Embryonic facial prominence (tissue), 1 donor: ENCODE results near the gene ZDHHC3.

Experiments
- DNase-seq: peaks from one replicate; pipeline ENCODE4 v3.0.0-alpha.2; 2016; ENCODE audit errors: extremely low spot score

Gene ZDHHC3

DNA sequence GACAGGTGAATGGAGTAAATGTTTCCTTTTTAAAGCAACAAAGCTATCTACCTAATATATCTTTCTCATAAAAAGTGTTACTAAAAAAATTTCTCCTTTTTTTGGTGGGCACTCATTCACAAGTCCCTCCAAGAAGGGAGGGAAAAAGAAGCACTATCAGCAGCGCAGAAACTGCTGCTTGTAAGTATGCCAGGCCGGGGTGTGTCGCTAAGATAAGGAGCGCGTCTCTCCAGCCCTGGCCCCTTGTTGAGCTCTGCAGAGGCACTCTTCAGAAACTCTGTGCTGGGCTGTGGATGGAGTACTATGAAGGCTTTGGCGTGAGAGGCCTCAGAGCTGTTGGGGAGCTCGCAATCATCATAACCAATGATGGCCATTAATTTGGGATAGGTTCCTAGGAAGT lies 49.1 kb downstream of the ZDHHC3 start:
- DNase-seq, result no peak

- DNase-seq, result no peak
Observed at GRCh38 chr3:44926172-44926571, 49.8 kb downstream of the ZDHHC3 start.

DNA sequence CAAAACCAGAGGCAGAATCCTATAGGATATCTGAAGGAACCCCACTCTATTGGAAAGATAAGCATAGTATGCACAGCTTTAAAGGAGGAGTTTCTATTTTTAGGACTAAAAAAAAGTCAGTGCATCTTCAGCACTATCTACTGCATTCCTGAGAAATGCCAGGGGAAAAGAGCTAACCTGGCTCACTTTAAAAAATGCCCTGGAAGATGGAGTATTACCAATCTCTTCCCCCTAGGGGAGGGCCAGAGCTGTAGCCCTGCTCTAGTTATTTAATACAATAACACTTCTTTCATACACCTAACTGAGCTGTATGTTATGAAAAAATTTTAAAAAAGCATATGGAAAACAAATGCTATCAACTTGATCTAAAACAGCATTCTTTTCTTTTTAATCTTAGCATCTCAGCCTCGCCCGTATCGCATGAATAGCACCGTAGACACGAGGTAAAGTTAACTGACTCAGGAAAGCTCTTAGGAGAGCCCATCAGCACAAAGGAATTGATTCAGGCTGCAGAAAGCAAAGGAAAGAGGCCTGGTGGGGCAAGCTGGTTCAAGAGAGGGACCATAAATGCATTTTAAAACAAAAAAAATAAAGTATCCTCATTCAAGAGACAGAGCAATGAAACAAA lies 51.4 kb downstream of the ZDHHC3 start:
- no peak for DNase-seq

DNA sequence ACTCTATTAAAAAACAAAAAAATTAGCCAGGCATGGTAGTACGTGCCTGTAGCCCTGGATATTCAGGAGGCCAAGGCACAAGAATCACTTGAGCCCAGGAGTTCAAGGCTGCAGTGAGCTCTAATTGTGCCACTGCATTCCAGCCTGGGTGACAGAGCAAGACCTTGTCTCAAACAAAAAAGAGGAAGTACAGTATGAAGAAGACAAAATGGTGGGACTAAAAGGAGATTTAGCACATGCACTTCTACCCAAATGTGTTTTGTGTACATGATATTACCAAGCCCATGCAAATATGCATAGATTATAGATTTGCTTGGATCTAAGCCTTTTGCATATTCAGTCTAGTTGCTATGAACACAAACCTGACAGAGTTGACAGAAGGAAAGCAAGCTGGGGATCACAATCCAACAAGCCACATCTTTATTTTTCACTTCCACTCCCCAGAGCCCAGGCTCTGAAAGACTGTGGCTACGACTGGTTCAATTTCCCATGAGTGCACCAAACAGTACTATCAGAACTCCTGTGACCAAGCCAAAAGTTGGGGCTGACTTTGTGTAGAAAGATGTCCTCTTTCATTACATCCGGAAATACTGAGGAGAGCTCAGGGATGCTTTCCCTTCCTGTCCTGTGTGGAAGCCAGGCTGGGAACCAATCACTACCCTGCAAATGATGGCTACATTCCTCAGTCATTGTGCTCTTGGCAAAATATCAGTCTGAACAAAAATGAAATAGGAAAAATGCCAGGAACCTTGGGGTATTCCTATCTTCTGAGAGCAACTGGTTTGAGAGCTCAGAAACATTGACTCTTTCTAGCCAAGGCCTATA lies 52.1 kb downstream of the ZDHHC3 start:
- no peak for DNase-seq

DNA sequence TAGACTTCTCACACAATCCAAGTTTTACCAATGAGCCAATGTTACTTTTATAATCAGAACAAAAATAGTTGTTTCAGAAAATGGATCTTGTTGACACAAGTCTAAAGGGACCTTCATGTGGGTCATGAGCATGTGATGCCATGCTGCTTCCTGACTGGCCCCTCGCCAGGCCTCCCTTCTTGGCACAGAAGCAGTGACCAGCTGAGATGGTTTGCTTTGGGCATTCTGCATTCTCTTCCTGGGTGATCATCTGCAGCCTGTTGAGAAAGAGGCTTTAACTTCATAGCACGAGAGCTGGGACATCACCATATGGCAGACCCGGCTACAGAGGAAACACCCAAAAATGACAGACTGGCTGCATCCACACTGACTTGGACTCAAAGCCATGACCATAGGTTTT lies 55.9 kb downstream of the ZDHHC3 start:
- DNase-seq, result no peak

DNA sequence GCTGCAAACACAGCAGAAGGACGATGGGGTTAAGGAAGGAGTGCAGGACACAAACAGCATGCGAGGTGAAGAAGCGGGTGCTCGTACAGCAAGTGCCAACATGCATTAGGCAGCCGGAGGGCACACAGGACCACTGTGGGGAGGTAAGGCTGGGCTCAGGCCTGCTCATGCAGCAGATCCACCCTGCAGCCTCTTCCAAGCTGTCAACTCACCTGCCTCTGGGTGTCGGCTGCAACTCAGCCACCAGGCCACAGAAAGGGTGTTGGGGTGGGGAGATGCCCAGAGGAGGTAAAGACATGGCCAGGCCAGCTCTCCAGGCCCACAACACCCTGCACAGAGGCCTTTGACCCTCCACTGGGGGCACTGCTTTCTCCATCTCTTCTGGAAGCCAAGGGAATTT lies 57.4 kb downstream of the ZDHHC3 start:
- no peak for DNase-seq

DNA sequence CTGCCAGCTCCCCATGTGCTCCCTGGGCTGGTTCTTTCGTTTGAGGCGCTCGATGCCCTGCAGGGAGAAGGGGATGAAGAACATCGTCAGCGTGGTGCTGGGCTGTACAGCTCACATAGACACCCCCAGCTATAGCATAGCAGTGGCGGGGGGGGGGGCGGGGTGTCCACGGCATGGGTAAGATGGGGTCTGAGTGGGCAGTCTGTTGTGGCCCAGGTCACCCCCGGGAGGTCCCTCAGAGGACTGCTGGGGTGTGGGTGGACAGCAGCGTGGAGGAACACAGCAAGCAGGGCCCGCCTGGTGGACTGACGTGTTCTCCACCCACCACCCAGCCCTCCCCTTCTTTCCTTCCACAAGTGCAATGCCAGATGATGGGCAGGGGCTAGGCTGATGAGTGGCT lies 57.9 kb downstream of the ZDHHC3 start:
- no peak for DNase-seq

GRCh38 chr3:44915702-44916438 lies 60.1 kb downstream of the ZDHHC3 start:
- no peak for DNase-seq

DNA sequence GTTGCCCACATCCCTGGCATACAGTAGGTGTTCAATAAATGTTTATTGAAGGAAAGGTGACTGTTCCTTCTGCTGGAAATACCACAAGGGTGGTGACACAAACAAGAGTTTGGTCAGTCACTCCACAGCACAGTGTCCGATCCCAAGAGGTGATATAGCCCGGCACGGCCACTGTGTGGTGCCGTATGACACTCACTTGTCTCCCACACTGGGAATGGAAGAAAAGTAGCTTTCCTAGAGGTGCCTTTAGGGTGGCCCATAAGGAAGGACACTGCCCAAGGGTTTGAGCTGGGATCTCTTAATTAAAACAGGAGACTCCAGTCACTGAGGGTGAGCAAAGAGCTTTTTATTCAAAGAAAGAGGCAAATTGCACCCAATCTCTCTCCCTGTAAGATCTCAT lies 61.0 kb downstream of the ZDHHC3 start:
- no peak for DNase-seq

- no peak for DNase-seq
Observed at GRCh38 chr3:44913868-44914468, 62.0 kb downstream of the ZDHHC3 start.

- DNase-seq, result no peak
Observed at GRCh38 chr3:44910693-44911092, 65.3 kb downstream of the ZDHHC3 start.

DNA sequence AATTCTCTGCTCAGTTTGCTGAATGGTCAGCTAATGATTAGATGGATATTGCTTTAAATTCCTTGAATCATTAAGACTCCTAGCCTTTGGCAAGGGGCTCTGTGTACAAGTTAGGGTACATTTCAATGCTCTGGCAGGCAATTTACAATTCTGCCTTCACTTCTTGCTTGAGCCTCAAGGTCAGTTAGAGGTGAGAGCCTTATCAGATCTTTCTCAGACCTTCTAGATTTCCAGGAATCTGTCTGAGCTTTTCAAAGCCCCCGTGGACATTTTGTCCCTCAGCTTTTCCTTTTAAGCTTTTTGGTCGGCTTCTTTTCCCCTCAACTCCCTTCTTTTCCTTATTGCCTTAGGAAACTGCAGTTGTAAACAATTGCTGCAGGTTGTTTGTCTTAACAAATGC lies 66.9 kb downstream of the ZDHHC3 start:
- no peak for DNase-seq

DNA sequence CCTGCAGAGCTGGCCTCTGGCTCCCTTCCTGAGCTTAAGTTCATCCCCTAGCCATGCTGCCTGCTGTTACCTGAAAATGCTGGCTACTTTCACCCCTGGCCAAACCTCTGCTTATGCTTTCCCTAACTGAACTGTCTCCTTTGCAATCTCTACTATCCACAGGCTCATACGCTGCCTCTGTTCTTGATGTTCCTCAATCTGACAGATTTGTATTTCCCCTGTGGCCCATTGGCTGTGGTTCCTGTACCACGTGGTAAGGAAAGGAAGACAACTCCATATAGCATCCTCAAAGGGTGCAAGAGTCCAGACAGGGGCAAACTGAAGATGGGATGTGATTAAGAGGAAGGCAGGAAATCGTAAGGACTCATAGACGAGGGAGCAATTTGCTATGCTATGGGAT lies 68.4 kb downstream of the ZDHHC3 start:
- no peak for DNase-seq

DNA sequence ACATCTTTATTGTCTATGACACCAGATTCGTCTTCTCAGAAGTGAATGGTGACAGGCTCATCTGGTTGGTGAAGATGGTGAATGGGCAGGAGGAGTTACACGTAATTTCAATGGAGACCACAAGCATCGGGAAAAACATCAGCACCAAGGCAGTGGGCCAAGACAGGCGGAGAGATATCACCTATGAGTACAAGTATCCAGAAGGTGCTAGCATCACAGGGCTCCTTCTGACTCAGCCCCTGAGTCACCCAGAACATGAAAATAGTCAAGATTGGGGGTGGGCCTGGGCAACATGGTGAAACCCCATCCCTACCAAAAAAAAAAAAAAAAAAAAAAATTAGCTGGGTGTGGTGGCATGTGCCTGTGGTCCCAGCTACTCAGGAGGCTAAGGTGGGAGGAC lies 69.0 kb downstream of the ZDHHC3 start:
- DNase-seq, result no peak

- DNase-seq, result no peak
Observed at GRCh38 chr3:44905446-44906157, 70.4 kb downstream of the ZDHHC3 start.

DNA sequence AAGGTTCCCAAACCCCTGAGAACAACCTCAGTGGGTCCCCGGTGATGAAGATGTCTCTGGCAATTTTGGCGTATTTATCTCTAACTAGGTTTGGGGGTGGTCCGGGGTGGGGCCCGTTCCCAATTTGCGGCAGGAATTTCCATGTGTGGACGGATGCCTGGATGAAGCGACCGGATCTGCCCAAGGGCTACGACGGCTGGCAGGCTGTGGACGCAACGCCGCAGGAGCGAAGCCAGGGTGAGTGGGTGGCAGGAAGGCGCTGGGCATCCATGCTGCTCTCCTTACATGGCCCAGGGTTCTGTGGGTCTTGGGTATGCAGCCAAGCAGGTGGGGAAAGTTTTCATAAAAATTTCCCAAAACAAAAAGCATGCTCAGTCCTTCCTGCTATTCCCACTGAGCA lies 72.2 kb downstream of the ZDHHC3 start:
- no peak for DNase-seq

DNA sequence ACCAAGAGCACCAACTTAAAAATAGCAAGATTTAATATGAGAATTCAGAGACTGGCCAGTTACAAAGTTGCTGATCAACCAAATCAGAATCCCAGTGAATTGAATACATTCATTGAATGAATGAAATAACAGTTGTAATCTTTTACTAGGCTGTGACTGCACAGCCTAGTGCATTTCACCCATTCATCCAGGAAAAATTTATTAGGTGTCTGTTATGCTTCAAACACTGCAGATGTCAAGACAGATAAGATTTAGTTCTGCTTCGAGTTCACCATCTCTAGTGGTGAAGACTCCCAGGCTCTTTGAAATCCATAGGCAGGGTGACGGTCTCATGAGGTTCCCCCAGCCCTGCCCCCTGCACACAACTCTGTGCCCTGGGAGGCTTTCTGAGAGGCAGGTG lies 72.7 kb downstream of the ZDHHC3 start:
- DNase-seq, result no peak

DNA sequence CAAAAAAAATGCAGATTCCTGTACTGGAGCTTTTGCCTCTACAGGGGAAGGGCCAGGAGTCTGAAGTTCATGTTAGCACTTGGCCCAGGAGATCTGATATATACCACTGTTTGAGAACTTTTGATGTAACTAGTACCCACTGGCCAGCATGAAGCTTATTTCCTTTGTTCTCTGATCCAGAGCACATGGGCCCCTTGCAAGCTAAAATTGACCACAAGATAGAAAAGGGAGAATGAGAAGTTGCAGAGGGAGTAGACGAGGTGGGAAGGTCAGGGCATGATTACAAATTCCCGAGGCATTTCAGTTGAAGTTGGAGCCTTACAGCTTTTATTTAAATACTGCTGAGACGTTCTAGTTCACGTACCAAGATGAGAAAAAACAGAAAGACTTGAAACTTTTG lies 73.3 kb downstream of the ZDHHC3 start:
- DNase-seq, result no peak

DNA sequence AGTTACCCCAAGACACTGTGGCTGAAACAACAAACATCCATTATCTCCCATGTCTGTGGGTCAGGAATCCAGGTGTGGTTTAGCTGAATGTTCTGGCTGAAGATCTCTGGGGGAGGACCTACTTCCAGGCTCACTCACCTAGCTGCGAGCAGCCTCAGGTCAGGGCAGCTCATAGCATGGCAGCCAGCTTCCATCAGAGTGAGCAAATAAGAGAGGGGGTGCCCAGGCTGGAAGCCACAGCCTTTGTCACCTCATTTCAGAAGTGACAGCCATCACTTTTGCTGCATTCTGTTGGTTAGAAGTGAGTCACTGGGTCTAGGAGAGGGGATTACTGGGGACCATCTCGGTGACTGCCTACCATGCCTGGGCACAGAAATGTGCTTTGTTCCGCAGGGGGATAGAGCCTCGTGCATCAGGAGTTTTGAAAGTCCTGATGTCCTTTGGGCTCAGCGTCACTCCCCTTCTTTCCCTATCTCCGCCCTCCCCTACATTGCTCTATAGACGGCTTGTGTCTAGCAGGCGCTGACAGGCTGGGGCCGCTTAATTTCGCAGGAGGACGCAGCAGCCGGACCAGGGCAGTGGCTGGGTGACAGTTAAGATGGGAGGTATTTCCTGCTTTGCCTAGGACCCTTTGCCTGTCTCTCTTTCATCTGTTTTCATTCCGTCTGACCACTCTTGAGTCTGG lies 76.1 kb downstream of the ZDHHC3 start:
- DNase-seq, result no peak

DNA sequence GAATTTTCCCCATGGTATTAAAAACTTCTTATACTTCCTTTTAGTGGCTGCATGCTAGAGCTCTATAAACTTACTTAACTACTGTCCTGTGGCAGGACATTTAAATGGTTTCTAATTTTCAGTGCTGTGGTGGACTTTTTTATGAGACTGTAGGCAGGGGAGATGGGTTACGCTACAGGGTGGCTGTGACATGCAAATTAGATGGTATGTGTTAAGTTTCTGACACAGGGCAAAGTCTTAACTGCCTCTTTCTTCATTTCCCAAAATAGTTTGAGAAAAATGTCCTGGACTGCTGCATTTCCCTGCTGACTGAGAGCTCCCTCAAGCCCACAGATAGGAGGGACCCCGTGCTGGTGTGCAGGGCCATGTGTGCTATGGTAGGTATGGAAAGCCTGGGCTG lies 79.5 kb downstream of the ZDHHC3 start:
- no peak for DNase-seq

DNA sequence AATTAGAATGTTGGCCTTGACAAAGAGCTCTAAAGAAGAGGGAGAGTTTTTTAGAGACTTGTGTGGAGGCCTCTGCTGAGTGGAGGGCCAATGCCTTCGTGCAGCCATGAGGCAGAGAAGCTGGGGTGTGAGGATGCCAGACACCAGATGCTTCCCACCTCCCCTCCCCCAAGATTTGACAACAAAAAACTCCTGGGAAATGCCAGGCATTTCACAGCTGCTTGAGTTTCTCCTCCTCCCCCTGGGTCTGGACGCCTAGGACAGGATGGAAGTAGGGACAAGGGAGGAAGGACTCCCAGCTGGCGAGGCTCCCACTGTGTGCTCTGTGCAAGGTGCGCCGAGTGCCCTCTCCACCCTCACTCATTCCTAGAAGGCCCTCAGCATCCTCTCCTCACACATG lies 81.5 kb downstream of the ZDHHC3 start:
- DNase-seq, result no peak
